H1 (cell line): Measurements from ENCODE around the gene PROZ. TPM values are rescaled to one million over a fixed set of nuclear protein-coding genes. Genes with fewer than 3 reads are reported as not detected.

Experiments used
- ATF3 ChIP-seq: IDR thresholded peaks from 2 replicates; pipeline ENCODE4 v1.6.1; 2011; ENCODE audit warnings: low read depth, mild to moderate bottlenecking, low read length; ENCODE audit not compliant: insufficient read depth
- BACH1 ChIP-seq: IDR thresholded peaks from 2 replicates; pipeline ENCODE4 v1.6.1; 2012; ENCODE audit warnings: low read length, improper control_type of control experiment
- CTCF ChIP-seq, 3 experiments: IDR thresholded peaks; 1 replicate in 2 of 3; 2 replicates in 1 of 3; pipeline versions ENCODE4 v1.5.1 to v1.6.1; 2011; ENCODE audit warnings: low read length in 3 of 3, mild to moderate bottlenecking in 3 of 3, inconsistent platforms in 2 of 3, low read depth in 1 of 3, moderate library complexity in 1 of 3; ENCODE audit not compliant: insufficient read depth in 1 of 3; ENCODE audit errors: control extremely low read depth in 1 of 3
- RNF2 ChIP-seq: fragments of 200-900, 300-1000 bp; sonication (generic); IDR thresholded peaks from 2 replicates; pipeline ENCODE4 v1.7.1; 2016; ENCODE audit warnings: borderline replicate concordance, low read depth, mild to moderate bottlenecking, antibody characterized with exemption, low read length; ENCODE audit not compliant: poor library complexity, severe bottlenecking; ENCODE audit errors: missing control alignments
- SAP30 ChIP-seq: fragments of 300-600 bp; sonication (generic); IDR thresholded peaks from 2 replicates; pipeline ENCODE4 v1.7.1; 2012; ENCODE audit warnings: low read length, moderate library complexity, mild to moderate bottlenecking, inconsistent platforms; ENCODE audit not compliant: insufficient read depth, insufficient replicate concordance
- SIN3A ChIP-seq, 2 experiments: IDR thresholded peaks in 1 of 2; conservative IDR thresholded peaks in 1 of 2; 2 replicates each; pipeline ENCODE4 v1.6.1; 2011 to 2012; ENCODE audit warnings: low read length in 2 of 2, improper control_type of control experiment in 1 of 2, low read depth in 1 of 2, mild to moderate bottlenecking in 1 of 2
- TBP ChIP-seq: IDR thresholded peaks from 2 replicates; pipeline ENCODE4 v1.6.1; 2011; ENCODE audit warnings: low read depth, low read length, improper control_type of control experiment
- TCF12 ChIP-seq: IDR thresholded peaks from 2 replicates; pipeline ENCODE4 v1.6.1; 2011; ENCODE audit warnings: low read depth, mild to moderate bottlenecking, low read length
- USF2 ChIP-seq: IDR thresholded peaks from 2 replicates; pipeline ENCODE4 v1.6.1; 2011; ENCODE audit warnings: low read length, improper control_type of control experiment
- polyA plus RNA-seq, 7 experiments: library from polyadenylated mRNA; depleted of rRNA in 3 of 7; stranded (reverse) in 5 of 7; unstranded in 2 of 7; fragments of >200 nt in 5 of 7; fragments of 200-250 nt in 2 of 7; gene quantifications; 1 replicate in 5 of 7; 2 replicates in 1 of 7; 4 replicates in 1 of 7; pipeline versions ENCODE4 v1.2.1 to v1.2.3, GENCODE V29; 2011 to 2013; ENCODE audit warnings: missing spikeins in 2 of 7, mixed read lengths in 2 of 7
- total RNA-seq: library from RNA; stranded (reverse); fragmentation: NEBNext Ultra II Directional; extraction: Animal tissue kit (Norgen Biotek cat#: 25700); gene quantifications from 2 replicates; pipeline ENCODE4 v1.2.1, GENCODE V29; 2021

The PROZ gene
- total and polyA plus RNA-seq, 2 of the 8 experiments (the other 6 are each of a cell fraction or from before 2014, with no cell fraction given) = not detected

- TF ChIP-seq RNF2 (no peak), CTCF (IDR thresholded peaks at IDR 0.05; ENCODE audit: control extremely low read depth in 1 of 3, insufficient read depth in 1 of 3, low read depth in 1 of 3, low read length in 3 of 3) (no peak), TCF12 (no peak), SIN3A (conservative IDR thresholded peaks at IDR 0.05 in 1 of 2, IDR thresholded peaks at IDR 0.05 in 1 of 2; ENCODE audit: low read depth in 1 of 2, low read length in 2 of 2) (no peak), USF2 (no peak), BACH1 (no peak), TBP (no peak), SAP30 (no peak), ATF3 (no peak)
- TF ChIP-seq, all 59 proteins: peak for 0
These were observed 28.3 kb upstream of the PROZ start (continued) for GRCh38 chr13:113129921-113130750.
